Suprapubic skin (tissue), 3 donors: ENCODE results near the gene FBXW12.

Source experiments
- CTCF ChIP-seq, 2 donors: fragments of 200-600 bp in 1 of 2; fragments of 450-650 bp in 1 of 2; sonication (generic) in 1 of 2; IDR thresholded peaks; one replicate each; pipeline ENCODE4 v1.5.1; 2016 to 2019; ENCODE audit warnings: antibody characterized with exemption in 2 of 2, mild to moderate bottlenecking in 1 of 2, moderate library complexity in 1 of 2
- POLR2A ChIP-seq, 2 donors: fragments of 450-650 bp; IDR thresholded peaks; one replicate each; pipeline ENCODE4 v1.6.1; 2017; ENCODE audit warnings: antibody characterized with exemption in 2 of 2, mild to moderate bottlenecking in 2 of 2, moderate library complexity in 2 of 2

- TF ChIP-seq CTCF (IDR thresholded peaks at IDR 0.05): no peak
- no peak for TF ChIP-seq POLR2A (IDR thresholded peaks at IDR 0.05)
These were observed 33.4 kb downstream of the FBXW12 start for GRCh38 chr3:48405343-48405881.
